Measurements from ENCODE around the gene MAX. TPM values are rescaled to one million over a fixed set of nuclear protein-coding genes. Genes with fewer than 3 reads are reported as not detected.
"Not testable (repeated sequence)": the region's sequence is repeated elsewhere in the genome, so short reads cannot be mapped to it uniquely, and the experiment has no call there.

MAX gene
- total RNA-seq, 1 donor from 2014 or later: 69.3 TPM

DNA sequence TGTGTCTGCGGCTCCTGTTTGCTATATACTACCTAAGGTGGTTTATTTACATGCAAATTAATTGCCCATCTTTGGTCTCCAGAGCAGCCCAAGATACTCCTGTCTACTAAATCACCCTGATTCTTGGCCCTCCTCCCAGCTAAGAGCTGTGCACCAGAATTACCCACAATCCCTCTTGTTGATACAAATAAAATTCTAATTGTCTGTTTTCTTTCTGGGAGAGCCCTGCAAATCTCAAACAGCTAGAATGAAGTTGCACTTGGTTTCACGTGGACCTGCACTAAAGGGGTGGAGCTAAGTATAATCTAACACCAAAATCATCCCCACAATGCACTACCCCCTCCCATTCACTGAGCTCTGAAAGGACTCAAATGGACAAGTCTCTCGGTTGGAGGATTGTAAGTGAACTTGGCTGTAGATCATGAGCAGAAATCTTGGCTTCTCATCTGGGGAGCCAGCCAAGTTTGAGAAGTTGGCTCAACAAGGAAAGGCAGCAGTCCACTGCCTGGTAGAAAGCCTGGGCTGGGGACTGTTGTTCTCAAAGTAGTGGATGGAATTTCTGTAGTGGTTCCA, 6.6 kb downstream of the MAX start:
- Mint-ChIP-seq H3K4me3 (no peak overlapping the region), H3K36me3 (ENCODE audit: low read depth) (peaks cover 3% of the 10 kb centered on the region), H3K4me1 (peaks cover 4% of the 10 kb centered on the region), H3K27me3 (ENCODE audit: low read depth) (no peaks in the 10 kb centered on the region), H3K27ac (ENCODE audit: unreplicated experiment) (no peak overlapping the region), H3K9me3 (no peaks in the 10 kb centered on the region)
- TF ChIP-seq, protein P1, sequence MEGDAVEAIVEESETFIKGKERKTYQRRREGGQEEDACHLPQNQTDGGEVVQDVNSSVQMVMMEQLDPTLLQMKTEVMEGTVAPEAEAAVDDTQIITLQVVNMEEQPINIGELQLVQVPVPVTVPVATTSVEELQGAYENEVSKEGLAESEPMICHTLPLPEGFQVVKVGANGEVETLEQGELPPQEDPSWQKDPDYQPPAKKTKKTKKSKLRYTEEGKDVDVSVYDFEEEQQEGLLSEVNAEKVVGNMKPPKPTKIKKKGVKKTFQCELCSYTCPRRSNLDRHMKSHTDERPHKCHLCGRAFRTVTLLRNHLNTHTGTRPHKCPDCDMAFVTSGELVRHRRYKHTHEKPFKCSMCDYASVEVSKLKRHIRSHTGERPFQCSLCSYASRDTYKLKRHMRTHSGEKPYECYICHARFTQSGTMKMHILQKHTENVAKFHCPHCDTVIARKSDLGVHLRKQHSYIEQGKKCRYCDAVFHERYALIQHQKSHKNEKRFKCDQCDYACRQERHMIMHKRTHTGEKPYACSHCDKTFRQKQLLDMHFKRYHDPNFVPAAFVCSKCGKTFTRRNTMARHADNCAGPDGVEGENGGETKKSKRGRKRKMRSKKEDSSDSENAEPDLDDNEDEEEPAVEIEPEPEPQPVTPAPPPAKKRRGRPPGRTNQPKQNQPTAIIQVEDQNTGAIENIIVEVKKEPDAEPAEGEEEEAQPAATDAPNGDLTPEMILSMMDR (conservative IDR thresholded peaks at IDR 0.05): no peak
- no peak for DNase-seq (ENCODE audit: low read depth, low spot score)

DNA sequence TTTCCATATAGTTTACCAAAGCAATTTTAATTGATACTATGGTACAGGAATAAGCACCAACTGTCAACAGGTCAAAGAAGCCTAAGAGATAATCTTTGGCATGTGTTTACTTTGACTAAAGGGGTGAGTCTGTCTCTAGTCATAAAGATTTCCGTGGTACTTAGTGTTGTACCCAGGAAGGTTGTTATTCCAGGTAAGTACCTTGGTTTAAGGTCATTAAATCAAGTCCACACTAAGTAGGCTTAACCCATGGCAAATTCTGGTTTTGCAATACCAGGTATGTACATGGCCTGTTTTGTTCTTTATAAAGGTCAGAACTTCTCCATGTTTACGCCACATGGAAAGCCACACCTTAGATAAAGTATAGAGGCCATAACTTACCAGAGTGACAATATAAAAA, 10.0 kb downstream of the MAX start:
- Mint-ChIP-seq H3K4me3 (no peak overlapping the region), H3K9me3 (peaks cover 8% of the 10 kb centered on the region), H3K36me3 (ENCODE audit: low read depth) (peaks cover 22% of the 10 kb centered on the region), H3K4me1 (no peaks in the 10 kb centered on the region), H3K27ac (ENCODE audit: unreplicated experiment) (no peak overlapping the region), H3K27me3 (ENCODE audit: low read depth) (no peaks in the 10 kb centered on the region)
- TF ChIP-seq, protein P1 (conservative IDR thresholded peaks at IDR 0.05): no peak
- no peak for DNase-seq (ENCODE audit: low read depth, low spot score)

DNA sequence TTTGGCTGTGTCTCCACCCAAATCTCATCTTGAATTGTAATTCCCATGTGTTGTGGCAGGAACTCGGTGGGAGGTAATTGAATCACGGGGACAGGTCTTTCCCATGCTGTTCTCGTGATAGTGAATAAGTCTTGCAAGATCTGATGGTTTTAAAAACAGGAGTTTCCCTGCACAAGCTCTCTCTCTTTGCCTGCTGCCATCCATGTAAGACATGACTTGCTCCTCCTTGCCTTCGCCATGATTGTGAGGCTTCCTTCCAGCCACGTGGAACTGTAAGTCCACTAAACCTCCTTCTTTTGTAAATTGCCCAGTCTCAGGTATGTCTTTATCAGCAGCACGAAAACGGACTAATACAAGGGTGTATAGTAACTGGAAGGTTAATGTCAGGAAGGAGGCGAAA, 14.5 kb downstream of the MAX start:
- Mint-ChIP-seq H3K9me3 (peaks cover 11% of the 10 kb centered on the region), H3K36me3 (ENCODE audit: low read depth) (peaks cover 45% of the 10 kb centered on the region)
- H3K27me3 Mint-ChIP-seq (ENCODE audit: low read depth); H3K4me1 Mint-ChIP-seq; H3K4me3 Mint-ChIP-seq; H3K27ac Mint-ChIP-seq (ENCODE audit: unreplicated experiment); DNase-seq (ENCODE audit: low read depth, low spot score): not testable (repeated sequence)

DNA sequence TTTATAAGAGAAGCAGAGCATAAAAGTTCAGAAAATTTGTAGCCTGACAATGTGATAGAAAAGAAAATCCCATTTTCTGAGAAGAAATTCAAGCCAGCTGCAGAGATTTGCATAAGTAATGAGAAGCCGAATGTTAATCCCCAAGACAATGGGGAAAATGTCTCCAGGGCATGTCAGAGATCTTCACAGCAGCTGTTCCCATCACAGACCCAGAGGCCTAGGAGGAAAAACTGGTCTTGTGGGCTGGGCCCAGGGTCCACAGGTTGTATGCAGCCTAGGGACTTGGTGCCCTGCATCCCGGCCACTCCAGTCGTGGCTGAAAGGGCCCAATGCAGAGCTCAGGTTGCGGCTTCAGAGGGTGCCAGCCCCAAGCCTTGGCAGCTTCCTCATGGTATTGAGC, 15.6 kb downstream of the MAX start:
- DNase-seq (ENCODE audit: low read depth, low spot score); H3K4me3 Mint-ChIP-seq; H3K4me1 Mint-ChIP-seq; H3K27me3 Mint-ChIP-seq (ENCODE audit: low read depth); H3K27ac Mint-ChIP-seq (ENCODE audit: unreplicated experiment): not testable (repeated sequence)
- H3K9me3 Mint-ChIP-seq: peaks cover 11% of the 10 kb centered on the region
- peaks cover 45% of the 10 kb centered on the region for H3K36me3 Mint-ChIP-seq (ENCODE audit: low read depth)

DNA sequence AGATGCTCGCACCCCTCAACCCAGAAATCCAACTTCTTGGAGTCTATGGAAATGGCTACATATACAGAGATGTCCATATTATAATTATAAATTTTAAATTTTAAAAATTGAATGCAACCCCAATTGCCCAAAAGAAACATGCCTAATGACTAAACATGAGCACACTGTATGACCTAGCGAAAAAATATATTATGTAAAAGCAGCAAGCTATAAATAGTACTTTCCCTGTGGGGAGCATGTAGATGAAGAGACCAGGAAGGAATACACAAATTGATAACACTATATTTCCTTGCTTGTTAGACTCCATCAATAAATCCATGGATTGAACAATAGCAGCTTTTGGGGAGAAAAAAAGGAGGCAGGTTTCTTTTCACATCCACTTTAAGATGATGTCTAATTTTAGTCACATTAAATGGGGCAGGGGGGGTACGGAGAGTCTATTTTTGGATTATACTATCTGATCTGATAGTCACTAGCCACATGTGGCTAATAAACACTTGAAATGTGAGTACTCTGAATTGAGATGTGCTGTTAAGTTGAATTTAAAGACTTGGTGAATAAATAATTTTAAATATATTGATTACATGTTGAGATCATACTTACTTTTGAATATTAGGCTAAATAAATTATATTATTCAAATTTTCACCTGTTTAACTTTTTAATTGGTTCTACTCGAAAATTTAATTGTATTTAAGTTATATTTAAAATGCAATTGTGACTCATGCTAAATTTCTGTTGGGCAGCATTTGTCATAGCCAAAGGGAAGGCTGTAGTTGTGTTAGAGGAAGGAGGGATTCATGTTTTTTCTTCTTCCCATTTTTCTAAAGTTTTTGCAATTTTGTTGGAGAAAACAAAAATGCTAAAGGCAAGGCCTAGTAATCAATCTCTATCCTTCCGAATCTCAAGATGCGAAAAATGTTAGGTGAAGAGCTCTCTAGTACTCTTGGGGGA, 17.5 kb downstream of the MAX start:
- Mint-ChIP-seq H3K36me3 (ENCODE audit: low read depth) (peaks cover 50% of the 10 kb centered on the region), H3K27me3 (ENCODE audit: low read depth) (no peaks in the 10 kb centered on the region), H3K4me1 (no peaks in the 10 kb centered on the region), H3K9me3 (peaks cover 11% of the 10 kb centered on the region), H3K4me3 (no peak overlapping the region), H3K27ac (ENCODE audit: unreplicated experiment) (no peak overlapping the region)
- TF ChIP-seq, protein P1 (conservative IDR thresholded peaks at IDR 0.05): no peak
- DNase-seq (ENCODE audit: low read depth, low spot score): no peak

DNA sequence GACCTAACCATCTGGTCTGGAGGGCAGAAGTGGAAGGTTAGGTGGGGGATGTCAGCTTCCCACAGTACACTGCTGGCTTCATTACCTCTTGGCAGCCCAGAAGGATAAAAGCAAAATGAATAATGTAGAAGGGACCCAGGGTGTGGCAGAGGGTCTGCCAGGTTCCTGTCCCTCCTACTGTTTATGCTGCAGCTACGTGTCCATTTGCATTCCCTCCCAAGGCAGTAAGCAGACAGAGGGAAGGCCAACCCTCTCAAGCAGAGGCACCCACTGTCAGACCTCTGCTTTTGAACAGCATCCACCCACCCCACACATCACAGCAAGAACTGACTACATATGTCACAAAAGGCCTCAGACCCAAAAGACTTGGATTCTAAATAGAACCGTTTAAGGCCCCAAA, 19.4 kb downstream of the MAX start:
- no peak overlapping the region for H3K4me3 Mint-ChIP-seq
- no peaks in the 10 kb centered on the region for H3K27me3 Mint-ChIP-seq (ENCODE audit: low read depth)
- no peak for DNase-seq (ENCODE audit: low read depth, low spot score)
- TF ChIP-seq, protein P1 (conservative IDR thresholded peaks at IDR 0.05): no peak
- H3K4me1 Mint-ChIP-seq: no peaks in the 10 kb centered on the region
- H3K9me3 Mint-ChIP-seq: peaks cover 7% of the 10 kb centered on the region
- H3K27ac Mint-ChIP-seq (ENCODE audit: unreplicated experiment): no peak overlapping the region
- peaks cover 36% of the 10 kb centered on the region for H3K36me3 Mint-ChIP-seq (ENCODE audit: low read depth)

Data from neural crest cell (in vitro differentiated cells).